T follicular helper cell (primary cell): Measurements from ENCODE around the gene PLCL2.

Experiments used
- DNase-seq: peaks from one replicate; pipeline ENCODE4 v3.0.0-alpha.2; 2020; ENCODE audit warnings: low read depth
- total RNA-seq, 2 experiments: gene quantifications; one replicate each; lab custom pipeline; 2026; lab: John Stamatoyannopoulos, UW

Gene PLCL2
- total RNA-seq, result 46.9 to 165 reads per million in 2 experiments

DNA sequence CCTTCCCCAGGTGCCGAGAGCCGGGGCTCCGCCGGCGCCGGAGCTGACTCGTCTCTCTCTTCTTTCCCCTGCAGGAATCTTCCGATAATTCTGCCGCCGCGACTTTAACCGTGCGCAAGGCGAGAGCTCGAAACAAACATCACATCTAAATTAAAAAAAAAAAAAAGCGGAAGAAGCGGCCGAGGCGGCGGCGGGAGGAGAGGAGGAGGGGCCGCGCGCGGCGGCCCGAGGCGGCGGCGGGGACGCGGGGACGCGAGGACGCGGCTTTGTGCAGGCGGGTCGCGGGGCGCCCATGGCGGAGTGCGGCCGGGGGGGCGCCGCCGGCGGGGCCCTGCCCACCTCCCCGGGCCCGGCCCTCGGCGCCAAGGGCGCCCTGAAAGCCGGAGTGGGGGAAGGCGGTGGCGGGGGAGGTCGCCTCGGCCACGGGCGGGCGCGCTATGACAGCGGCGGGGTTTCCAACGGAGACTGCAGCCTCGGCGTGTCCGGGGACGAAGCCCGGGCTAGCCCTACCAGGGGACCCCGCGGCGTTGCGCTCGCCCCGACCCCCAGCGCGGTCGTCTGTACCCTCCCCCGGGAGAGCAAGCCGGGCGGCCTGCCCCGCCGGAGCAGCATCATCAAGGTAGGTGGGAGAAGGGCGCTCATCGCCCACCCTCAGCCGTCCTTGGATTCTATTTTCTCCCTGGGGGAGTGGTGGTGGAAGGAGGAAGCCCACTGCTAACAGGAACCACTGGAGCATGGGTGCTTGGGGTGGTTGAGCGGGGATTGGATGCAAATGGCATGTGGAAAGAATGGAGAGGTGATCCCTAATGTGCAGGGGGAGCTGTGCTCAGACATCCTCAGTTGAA lies at the start of gene PLCL2:
Gene PLCL2, plus strand, starts transcription at position 208 of the 845 bp plus-strand sequence. Its CDS starts 85 bp downstream, at position 293.
- DNase-seq, result peak; percentile 69

DNA sequence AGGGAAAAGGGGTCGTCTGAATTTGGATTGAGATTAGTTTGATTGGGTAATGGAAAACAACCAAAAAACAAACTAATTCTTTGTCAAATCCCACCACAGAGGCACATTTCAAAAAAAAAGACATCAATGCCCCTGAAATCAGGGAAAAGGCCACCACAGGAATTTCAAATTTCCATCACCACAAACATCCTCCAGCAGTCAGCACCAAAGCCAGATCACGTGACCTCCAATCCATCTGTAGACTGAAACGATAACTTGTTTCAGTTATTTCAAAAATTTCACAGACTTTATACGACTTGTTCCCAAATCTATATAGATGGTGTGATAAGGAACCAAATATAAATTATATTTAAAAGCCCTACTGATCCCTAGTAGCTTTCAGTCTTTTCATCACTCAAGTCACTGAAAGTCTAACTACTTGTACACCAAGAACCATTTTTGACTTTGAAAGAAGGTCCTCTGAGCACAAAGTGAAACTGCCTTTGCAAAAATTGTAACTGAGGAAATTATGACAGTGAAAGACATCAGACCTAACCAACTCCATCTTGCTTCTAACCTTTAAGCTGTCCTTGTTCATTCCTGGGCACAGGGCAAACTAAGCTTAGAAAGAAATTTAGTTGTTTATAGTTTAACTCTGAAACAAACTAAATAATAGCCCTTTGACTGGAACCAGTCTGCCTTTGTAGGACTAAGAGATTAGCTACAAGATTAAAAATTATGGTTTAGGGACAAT lies 48.1 kb upstream of the PLCL2 start:
- DNase-seq, result no peak

DNA sequence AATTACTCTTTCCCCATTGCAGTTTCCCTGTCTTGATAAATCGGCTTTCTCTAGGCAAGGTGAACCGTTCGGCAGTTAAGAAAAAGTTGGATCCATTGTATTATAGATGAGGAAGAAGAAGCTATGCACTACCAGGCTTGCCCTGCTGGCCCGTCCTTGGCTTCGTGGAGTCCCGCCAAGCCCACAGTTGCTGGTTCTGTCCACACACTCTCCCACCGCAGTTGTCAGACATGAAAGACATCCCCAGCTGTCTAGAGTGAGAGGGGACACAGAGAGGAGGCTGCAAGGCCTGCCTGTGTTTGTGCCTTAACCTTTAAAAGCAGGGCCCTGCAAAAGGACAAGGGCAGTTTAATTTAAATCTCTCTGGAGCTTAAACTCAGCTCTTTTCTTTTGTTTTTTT lies 47.2 kb upstream of the PLCL2 start:
- DNase-seq, result no peak

DNA sequence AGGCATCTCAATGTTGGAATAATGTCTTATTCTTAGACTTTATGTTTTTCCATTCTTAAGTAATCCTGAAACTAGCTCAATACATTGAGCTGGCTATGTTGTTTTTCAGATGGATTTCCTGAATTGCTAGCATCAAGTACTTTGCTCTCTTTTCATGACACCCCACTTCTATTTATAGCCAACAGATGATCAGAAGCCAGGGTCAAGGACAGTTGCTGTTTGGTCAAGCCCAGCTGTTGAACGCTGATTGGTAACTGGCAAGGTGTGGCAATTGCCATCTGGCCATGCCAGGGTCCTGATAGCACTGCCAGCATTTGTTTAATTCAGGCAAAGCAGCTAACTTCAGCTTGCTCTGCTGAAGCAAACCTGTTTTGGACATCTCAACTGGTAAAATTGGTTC lies 46.2 kb upstream of the PLCL2 start:
- DNase-seq, result no peak

DNA sequence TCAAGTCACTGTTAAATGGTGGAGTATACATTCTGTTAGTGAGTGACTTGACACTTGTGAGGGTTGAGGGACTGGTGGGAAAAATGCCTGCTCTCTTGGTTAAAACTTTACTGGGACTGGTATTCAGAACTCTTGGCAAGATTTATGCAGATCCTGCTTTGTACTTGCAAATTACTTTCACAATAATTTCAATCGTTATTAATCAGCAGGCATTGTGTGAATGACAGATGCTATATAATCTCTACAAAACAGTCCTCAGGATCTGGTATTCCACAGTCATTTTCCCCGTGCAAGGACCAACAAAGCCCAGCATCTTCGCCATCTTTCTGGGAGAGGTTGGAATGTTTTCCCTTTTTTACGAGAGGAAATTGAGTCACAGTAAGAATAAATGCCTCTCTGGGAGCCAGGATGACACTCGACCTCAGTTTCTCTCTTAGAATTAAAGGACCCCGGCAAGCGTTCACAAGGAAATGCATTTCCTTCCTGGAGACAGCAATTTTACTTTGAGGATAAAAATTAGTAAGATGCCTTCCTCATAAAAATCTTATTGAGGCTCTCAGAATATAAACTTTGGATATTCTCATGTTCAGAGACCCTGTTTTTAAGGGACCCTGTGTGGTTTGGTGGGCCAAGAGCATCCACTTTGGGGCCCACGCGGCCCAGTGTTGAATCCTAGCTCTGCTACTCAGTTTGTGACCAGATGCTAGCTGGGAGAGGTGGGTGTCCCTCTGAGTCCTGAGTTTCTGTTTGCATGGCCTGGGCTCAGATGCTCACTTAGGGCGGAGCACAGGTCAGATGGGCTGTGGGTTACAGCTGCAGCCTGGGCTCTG lies 45.3 kb upstream of the PLCL2 start:
- no peak for DNase-seq

DNA sequence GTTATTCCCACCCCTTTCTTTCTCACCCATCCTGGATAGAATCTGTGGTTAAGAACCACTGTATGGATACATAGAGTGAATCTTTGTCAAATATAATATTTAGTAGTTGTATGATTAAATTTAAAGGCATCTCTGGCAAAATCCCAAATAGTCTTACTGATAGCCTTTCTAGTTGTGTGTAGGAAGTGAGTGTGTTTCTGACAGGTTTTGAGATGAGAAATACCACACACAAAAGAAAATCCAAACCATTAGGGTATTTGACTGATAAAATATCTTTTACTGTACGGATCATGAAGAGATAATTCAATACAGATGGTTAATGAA lies 44.7 kb upstream of the PLCL2 start:
- no peak for DNase-seq

DNA sequence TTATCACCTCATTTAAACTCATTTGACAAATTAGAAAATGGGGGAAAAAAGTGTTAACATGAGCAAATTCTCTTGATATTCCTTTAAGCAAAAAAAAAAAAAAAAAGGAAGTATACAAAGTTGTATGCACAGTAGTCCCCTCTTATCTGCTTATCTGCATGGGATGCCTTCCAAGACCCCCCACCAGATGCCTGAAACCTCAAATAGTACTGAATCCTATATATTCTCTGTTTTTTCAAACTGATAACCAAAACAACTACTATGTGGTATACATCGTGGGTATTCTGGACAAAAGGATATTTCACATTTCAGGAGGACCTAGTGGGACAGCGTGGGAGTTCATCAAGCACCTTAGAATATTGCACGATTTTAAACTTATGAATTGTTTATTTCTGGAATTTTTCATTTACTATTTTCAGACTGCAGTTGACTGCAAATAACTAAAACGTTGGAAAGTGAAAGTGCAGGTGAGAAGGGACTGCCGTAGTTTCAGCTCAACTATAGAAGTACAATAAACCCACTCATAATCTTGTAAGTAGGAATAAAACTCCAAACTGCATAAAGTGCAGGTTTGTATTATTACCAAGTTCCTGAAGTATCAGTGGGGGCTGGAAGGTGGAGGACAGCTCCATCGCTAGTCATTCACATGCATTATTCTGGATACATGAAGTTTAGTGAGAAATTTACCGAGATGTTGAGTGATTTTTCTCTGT lies 43.6 kb upstream of the PLCL2 start:
- DNase-seq, result no peak

DNA sequence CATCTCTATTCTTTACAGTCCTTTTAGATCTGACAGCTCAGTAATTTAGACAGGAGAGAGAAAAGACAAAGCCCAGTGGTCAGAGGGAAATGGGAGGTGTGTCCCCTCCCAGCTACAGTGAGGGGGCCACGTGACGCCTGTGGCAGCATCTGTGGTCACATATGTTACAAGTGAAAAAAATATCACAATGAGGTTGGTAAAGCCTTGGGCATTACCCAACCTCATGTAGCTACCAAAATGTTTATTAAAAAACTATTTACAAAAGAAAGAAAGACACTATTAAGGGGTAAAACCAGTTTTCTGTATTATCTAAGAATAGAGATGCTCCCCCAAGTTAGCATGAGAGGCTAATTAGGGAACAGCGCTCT lies 42.9 kb upstream of the PLCL2 start:
- DNase-seq, result no peak

DNA sequence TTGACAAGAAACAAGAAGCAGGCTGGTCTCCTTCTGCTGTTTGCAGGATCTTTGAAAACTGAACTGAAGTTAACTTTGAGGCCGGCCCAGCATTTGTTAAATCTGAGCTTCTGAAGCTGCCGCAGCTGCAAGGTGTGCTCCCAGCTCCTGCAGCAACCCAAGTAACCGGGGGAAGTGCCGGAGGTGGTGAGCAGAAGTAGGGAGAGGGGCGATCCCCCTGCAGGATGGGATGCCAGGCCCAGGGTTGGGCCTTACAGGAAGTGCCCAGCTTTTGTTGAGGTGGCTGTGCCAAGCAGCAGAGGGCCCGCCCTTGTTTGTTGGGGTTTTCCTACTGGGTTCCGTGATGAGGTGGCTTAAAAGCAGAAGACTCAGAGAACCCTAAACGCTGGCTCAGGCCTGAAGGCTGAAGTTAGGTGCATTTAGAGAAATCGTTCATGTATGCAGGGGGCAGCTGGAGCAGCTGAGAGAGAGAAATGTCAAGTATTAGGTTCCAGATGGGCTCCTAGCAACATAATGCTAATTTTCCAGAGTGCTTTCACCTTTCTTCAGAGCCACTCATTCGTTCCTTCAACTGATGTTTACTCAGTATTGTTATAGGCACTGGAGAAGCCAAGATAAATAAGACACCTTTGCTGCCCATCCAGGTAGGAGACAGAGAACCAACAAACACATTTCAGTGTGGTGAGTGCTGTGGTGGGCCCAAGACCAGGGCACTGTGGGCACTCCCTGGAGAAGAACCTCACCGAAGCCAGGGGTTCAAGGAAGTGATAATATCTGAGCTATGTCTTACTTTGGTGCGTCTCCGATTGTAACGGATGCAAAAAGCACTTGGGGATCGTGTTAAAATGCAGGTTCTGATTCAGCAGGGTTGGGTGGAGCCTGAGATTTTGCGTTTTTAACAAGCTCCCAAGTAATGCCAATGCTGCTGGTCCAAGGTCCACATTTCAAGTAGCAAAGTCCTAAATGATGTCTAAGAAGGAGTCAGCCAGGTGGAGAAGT lies 42.2 kb upstream of the PLCL2 start:
- peak; percentile 51 for DNase-seq

DNA sequence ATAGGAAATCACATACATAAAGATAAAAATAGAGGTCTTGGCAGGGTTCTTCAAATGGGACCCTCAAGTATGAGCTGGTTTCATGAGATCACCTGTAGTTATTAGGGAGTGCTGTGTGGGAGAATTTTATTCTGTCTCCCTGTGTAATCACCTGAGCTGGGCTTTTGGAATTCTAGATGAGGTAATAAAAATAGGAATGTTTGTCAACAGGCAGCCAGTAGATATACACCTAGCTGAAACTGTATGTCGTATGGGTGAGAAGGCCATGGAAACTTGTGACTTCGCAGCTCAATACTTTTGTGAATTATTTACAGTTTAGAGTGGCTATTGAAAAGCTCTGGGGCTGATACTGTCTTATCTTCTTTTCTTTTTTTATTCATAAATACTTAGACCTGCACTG lies 40.5 kb upstream of the PLCL2 start:
- no peak for DNase-seq

DNA sequence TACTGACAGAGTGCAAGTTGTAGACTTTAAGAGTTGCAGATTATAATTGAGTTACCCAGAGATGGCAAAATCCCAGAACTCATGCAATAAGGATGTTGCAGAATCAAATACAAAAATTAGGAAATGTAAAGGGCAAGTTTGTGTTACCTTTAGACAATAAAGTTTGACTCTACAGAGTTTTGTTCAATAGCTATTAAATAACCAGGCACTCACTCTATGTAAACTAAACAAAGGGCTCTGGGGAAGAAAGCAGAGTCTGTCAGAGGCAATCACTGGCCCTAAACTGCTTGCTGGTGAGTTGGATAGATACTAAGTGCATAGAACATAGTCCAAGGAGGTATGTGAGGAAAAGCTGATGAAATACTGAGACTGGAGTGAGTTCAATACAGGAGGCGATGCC lies 40.0 kb upstream of the PLCL2 start:
- no peak for DNase-seq

DNA sequence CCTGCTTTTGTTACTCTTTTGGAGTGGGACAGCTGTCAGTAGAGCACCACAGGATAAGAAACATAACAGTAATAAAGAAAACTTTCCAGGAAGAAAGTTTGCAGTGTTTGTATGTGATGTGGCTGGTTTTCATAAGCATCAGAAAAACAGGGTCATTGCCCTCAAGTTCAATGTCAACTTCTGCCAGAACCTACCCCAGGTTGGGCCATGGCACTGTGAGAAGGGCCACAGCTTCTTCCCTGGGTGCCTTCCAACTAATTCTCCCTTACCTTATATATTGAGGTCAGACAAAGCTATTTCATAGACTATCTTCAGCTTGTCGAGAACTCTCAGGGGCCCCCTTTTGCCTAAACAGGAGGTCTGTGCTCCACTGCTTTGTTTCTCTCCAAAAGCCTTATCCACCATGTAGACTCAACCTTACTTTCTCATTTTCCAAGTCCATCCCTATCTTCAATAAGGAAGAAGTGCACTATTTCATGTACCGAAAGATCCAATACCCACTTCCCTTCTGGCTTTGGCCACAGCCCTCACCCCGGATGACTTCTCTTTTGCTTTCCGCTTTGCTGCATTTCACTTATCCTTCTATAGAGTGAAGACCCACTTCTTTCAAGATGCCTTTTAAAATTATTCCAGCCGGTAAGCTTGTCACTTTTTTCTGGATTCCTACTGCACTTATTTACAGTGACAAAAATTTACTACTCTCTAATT lies 38.2 kb upstream of the PLCL2 start:
- DNase-seq, result no peak

DNA sequence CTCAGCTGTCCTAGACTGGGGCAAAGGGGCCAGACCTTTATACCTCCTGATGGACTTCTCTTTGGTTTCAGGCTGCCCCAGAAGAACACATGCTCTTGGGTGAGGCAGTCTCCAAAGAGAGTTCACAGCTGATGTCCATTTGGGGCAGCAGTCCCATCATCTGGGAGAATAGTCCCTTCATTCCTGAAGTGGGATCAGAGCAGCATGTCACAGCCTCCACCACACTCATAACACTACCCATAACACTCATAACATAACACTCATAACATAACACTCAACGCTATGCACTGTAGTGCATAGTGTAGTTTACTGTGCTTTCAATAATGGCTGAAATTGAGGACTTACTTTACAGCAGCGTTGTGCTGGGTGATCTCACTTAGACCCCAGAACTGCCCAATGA lies 36.7 kb upstream of the PLCL2 start:
- DNase-seq, result no peak

DNA sequence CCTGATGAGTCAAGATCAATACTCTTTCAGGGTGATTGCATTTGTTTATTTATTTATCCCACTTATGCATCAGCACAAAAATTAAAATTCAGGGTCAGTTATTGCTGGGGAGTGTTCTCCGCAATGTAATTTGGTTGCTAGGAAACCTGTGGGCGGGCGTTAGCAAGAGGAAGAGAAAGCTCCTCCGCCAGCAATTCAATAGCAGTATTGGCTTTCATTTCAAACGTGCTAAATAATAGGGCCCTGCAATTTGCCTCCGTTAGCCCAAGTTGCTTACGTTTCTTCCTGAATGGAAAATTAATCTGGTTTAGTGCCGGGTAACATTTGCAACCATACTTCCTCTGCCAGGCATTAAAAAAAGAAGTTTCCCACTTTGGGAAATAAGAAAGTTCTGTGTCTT lies 35.5 kb upstream of the PLCL2 start:
- DNase-seq, result peak; percentile 59

DNA sequence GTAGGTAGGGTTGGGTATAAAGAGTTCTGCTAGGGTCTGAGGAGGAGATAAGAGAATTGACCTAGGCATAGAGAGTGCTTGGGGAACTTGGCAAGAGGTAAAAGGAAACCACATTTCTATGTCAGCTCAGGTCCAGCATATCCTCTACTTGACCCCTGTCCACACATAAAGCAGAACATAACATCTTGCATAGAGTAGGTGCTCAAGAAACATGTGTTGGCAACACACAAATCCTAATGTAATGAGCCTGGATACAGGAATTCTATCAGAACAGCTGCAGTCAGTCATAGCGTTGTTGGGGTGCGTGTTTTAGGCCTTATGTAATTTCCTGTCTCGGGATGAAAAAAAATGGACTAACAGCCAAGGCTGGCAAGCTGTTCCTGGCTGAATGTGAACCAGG lies 35.0 kb upstream of the PLCL2 start:
- DNase-seq, result no peak

DNA sequence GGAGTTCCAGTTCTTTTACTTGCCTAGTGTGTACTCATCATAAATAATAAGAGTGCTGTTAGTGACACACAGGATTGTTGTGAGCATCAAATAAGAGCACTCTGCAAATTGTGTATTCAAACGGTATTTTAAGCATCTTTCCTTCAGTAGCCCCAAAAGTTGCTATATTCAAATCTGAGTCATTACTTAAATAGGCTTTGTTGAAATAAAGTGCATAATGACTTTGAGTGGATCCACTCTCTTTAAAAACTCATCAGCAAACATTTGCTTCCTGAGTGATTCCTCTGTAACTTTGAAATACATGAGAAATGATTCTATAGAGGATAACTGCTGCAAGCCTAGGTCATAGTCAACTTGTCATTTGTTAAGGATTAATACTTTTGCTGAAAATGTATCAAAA lies 29.3 kb upstream of the PLCL2 start:
- DNase-seq, result no peak

DNA sequence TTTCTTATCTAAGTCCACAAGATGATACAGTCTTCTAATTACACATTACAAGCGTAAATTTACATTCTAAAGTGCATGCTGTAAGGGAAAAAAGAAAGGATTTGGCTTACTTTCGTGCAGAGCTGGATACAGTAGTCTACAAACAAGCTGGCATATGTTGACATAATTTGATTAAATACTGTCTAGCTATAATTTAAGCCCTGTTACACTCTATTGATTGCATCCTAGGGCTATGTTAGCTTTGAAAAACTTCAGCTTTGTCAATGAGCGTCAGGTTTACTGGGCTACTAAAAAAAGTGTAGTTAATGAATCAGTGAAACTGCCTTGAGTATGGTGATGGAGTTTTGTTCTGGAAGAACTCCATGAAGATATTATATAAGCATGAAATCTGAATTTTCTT lies 24.5 kb upstream of the PLCL2 start:
- DNase-seq, result no peak

DNA sequence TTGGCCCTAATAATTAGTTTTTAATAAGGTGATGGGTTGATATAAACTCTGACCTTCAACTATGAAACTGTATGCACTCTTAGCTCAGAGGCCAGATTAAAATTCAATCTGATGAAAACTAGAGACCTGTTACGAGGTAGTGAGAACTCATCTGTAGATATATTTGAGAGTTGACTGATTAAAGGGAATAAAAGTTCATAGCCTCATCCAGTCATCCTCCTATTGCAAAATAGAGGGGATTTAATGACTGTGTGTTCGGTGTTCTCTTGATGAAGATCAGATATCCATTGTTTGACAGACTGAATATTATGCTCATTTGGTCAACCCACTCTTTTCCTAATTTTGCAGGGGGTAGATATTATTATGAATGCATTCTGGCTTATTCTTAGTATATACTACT lies 23.3 kb upstream of the PLCL2 start:
- no peak for DNase-seq

DNA sequence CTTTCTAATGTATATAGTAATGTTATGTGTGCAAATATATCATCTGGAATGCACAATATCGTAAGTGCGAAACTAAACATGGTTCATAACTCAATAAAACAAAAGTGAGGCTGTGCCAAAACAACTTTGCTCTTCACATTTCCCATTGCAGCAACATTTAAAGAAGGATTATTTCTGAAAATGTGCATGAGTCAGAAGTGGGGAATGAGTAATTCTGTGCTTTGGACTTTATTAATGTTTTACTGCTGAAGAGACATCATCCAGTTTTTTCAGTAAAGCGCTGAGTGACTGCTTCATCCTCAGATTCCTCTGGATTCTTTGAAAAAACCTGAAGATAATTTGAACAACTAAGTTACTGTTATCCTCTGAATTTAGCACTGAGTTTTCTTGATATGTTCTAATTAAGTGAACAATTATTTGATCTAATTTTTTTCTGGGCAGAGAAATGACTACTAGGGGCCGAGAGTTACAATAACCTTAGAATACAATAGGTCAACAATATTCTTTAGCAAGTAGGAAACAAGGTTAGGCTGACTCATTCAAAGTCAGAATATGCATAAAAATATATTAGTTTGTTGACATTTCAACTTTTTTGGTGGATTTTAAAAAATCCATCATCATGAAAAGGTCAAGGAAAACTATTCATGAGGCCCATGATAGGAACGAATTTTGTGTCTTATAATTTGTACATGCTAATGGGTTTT lies 20.0 kb upstream of the PLCL2 start:
- DNase-seq, result no peak

DNA sequence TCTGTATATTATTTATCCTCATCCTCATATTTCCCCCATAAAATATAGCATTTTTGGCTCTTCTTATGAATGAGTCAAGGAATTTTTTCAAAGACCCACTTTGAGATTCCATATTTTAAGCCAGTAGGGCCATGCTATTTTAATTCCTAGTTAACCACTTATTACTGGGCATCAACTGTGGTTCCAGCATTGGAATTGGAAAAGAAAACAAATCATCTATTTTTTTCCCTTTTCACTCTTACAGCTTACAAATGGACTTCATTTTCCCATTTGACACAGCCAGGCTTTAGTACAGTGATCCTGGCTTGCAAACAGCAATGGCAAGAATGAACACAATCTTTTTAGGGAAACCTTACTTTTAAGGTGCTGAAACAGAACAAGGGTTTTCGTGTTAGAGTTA lies 19.4 kb upstream of the PLCL2 start:
- DNase-seq, result no peak
